CD4-positive, alpha-beta T cell (primary cell): ENCODE results near the gene CRYL1. TPM values are rescaled to one million over a fixed set of nuclear protein-coding genes. Genes with fewer than 3 reads are reported as not detected.

Experiments used
- ATAC-seq: fragments of 200-7000 bp; cut with Tn5 transposase; one replicate; pipeline ENCODE4 v1.10.0; 2022; ENCODE audit warnings: mild to moderate bottlenecking; ENCODE audit not compliant: poor library complexity
- CTCF ChIA-PET: fragments of 350-600 bp; sonication (Branson Sonifier 250); formaldehyde crosslinking; loops from one replicate; lab custom pipeline; 2021; ENCODE audit warnings: antibody characterized with exemption, inconsistent platforms; lab: Charles Lee
- POLR2A ChIA-PET: fragments of 350-600 bp; sonication (Branson Sonifier 250); formaldehyde crosslinking; loops from one replicate; lab custom pipeline; 2021; ENCODE audit warnings: antibody characterized with exemption, inconsistent platforms; lab: Charles Lee
- DNase-seq, 14 experiments: peaks; one replicate each; pipeline ENCODE4 v3.0.0-alpha.2; 2013 to 2020; ENCODE audit warnings: mixed read lengths in 2 of 14
- H3K27ac ChIP-seq, 2 donors: one replicate each; pipeline versions ENCODE4 v1.5.1 to v1.7.0; 2013; ENCODE audit warnings: low read length in 2 of 2, low read depth in 1 of 2, mild to moderate bottlenecking in 1 of 2
- H3K27me3 ChIP-seq, 2 experiments: 1 replicate in 1 of 2; 2 replicates in 1 of 2; pipeline versions ENCODE4 v1.6.1 to v1.7.0; 2013; ENCODE audit warnings: low read length in 2 of 2, control low read depth in 1 of 2, mild to moderate bottlenecking in 1 of 2, moderate library complexity in 1 of 2; ENCODE audit not compliant: insufficient read depth in 2 of 2, control insufficient read depth in 1 of 2
- H3K36me3 ChIP-seq: one replicate; pipeline ENCODE4 v1.6.1; 2013; ENCODE audit warnings: low read length, control low read depth; ENCODE audit not compliant: insufficient read depth
- H3K4me1 ChIP-seq: one replicate; pipeline ENCODE4 v1.6.1; 2013; ENCODE audit warnings: low read length, control low read depth; ENCODE audit not compliant: insufficient read depth
- H3K4me3 ChIP-seq: one replicate; pipeline ENCODE4 v1.5.1; 2013; ENCODE audit warnings: mild to moderate bottlenecking, low read length, moderate library complexity
- H3K9me3 ChIP-seq, 2 experiments: 1 replicate in 1 of 2; 2 replicates in 1 of 2; pipeline versions ENCODE4 v1.6.1 to v1.7.0; 2013; ENCODE audit warnings: low read length in 2 of 2, mild to moderate bottlenecking in 2 of 2, control low read depth in 1 of 2, moderate library complexity in 1 of 2; ENCODE audit not compliant: control insufficient read depth in 1 of 2, insufficient read depth in 1 of 2
- H3K27ac Mint-ChIP-seq: one replicate; pipeline ENCODE4 v1.8.0; 2020; ENCODE audit warnings: mixed read lengths
- H3K27me3 Mint-ChIP-seq: one replicate; pipeline ENCODE4 v1.8.0; 2021; ENCODE audit warnings: mixed read lengths
- H3K36me3 Mint-ChIP-seq: one replicate; pipeline ENCODE4 v1.8.0; 2021; ENCODE audit warnings: low read depth, mixed read lengths
- H3K4me1 Mint-ChIP-seq: one replicate; pipeline ENCODE4 v1.8.0; 2021; ENCODE audit warnings: low read depth, mixed read lengths
- H3K4me3 Mint-ChIP-seq: one replicate; pipeline ENCODE4 v1.8.0; 2020; ENCODE audit warnings: mild to moderate bottlenecking, mixed read lengths
- H3K9me3 Mint-ChIP-seq: one replicate; pipeline ENCODE4 v1.8.0; 2020; ENCODE audit warnings: mixed read lengths
- intact Hi-C, 2 experiments: fragments of 100-400 bp; cut with DNase I in 1 of 2; cut with micrococcal nuclease in 1 of 2; formaldehyde crosslinking; loops; one replicate each; pipeline versions ENCODE4 v1.15.1 to v1.9.0; 2023 to 2025; cut with DNase I, micrococcal nuclease
- total RNA-seq, 174 experiments: library from RNA in 2 of 174; stranded (reverse) in 2 of 174; gene quantifications; one replicate each; pipeline ENCODE4 v1.2.3 and lab custom pipeline; 2021 to 2026
- TF ChIP-seq, protein P1 (sequence below): fragments of 200-600 bp; IDR thresholded peaks from one replicate; pipeline ENCODE4 v1.8.0; 2022; ENCODE audit warnings: antibody characterized with exemption, mild to moderate bottlenecking

CRYL1 gene
- total RNA-seq, 2 experiments from 2014 or later, result 7.9 to 8.0 TPM

DNA sequence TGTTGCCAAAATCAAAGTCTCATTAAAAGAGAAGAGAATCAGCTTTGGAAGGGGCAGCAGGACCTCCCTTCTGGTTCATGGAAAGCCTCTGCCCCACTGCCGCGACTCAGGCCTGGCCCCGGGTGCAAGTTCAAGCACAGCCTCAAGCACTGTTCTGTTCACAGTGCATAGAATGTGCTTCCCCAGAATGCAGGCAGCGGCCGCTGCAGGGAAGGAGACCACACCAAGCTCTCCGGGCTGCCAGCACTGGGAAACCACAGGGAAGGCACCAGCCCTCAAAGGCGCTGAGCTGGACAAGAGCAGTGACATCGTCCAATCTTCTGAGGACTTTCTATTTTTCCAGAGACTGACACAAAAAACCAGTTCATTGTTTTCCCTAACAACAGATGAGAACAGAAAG lies 55.5 kb downstream of the CRYL1 start:
- intact Hi-C loops, result loop anchor here in 1 of 2 experiments (5.0 kb wide), 1 partner anchor 508 kb away; no protein-coding TSS in a partner anchor

DNA sequence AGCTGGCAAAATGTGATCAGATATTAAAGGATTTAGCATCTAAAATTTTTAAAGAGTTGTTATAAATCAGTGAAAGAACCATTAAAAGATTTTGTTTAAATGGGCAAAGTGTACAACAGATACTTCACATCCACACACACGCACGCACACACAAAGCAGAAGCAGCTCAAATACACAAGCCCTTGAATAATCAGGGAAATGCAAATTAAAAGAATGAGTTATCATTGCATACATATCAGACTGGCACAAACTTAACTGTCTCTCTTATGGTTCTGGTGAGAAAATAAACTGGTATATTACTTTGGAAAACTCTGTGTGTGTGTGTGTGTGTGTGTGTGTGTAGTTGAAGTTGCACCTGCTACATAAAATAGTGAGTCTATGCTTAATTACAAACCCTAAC lies 59.3 kb downstream of the CRYL1 start:
- Histone ChIP-seq H3K9me3 (no peaks in the 10 kb centered on the region), H3K27ac (no peak overlapping the region), H3K27me3 (no peaks in the 10 kb centered on the region), H3K36me3 (no peaks in the 10 kb centered on the region), H3K4me1 (peaks cover 3% of the 10 kb centered on the region), H3K4me3 (no peak overlapping the region)
- ATAC-seq (no peak), DNase-seq (no peak)
- intact Hi-C loops, result no loop called here
- Mint-ChIP-seq H3K27ac (no peak overlapping the region), H3K27me3 (no peaks in the 10 kb centered on the region), H3K9me3 (no peaks in the 10 kb centered on the region), H3K36me3 (no peaks in the 10 kb centered on the region), H3K4me1 (peaks cover 7% of the 10 kb centered on the region), H3K4me3 (no peak overlapping the region)
- TF ChIP-seq, protein P1, sequence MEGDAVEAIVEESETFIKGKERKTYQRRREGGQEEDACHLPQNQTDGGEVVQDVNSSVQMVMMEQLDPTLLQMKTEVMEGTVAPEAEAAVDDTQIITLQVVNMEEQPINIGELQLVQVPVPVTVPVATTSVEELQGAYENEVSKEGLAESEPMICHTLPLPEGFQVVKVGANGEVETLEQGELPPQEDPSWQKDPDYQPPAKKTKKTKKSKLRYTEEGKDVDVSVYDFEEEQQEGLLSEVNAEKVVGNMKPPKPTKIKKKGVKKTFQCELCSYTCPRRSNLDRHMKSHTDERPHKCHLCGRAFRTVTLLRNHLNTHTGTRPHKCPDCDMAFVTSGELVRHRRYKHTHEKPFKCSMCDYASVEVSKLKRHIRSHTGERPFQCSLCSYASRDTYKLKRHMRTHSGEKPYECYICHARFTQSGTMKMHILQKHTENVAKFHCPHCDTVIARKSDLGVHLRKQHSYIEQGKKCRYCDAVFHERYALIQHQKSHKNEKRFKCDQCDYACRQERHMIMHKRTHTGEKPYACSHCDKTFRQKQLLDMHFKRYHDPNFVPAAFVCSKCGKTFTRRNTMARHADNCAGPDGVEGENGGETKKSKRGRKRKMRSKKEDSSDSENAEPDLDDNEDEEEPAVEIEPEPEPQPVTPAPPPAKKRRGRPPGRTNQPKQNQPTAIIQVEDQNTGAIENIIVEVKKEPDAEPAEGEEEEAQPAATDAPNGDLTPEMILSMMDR, result no peak
- POLR2A ChIA-PET, result no interaction called here
- CTCF ChIA-PET, result no interaction called here

More for the DNA sequence above, 55.5 kb downstream of the CRYL1 start:
- Mint-ChIP-seq H3K9me3 (no peaks in the 10 kb centered on the region), H3K4me3 (no peak overlapping the region), H3K4me1 (peaks cover 30% of the 10 kb centered on the region), H3K36me3 (no peaks in the 10 kb centered on the region), H3K27me3 (no peaks in the 10 kb centered on the region), H3K27ac (no peak overlapping the region)
- Histone ChIP-seq H3K27me3 (no peaks in the 10 kb centered on the region), H3K4me3 (no peak overlapping the region), H3K4me1 (peaks cover 7% of the 10 kb centered on the region), H3K9me3 (no peaks in the 10 kb centered on the region), H3K27ac (no peak overlapping the region), H3K36me3 (no peaks in the 10 kb centered on the region)
- ChIA-PET POLR2A (no interaction called here), CTCF (no interaction called here)
- ATAC-seq (no peak), DNase-seq (no peak)
- TF ChIP-seq, protein P1, result no peak

DNA sequence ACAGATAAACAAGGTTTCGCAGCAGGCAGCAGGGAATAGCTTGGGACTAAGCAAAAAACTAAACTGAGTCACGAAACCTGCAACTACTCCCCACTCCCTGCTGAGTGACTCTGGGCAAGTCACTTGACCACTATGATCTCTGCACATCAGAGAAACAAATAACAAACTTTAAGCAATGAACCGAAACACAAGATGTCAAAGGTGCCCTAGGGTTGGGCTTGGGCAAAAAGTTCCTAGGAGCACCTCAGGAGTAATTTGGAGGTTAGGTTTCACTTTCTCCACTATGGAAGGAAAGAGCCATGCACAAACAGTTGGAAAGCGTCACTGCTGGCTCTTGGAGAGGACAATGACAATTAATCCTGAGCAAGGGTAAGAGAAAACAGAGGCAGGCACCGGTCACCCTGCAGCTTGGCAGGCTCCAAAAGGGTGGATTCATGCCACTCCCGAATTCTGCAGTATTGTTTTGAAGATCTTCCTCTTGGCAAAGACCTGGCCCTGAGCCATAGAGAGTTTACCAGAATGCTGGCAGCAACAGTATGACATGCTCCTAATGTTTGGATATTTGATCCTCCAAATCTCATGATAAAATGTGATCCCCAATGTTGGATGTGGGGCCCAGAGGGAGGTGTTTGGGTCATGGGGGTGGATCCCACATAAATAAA lies 60.3 kb downstream of the CRYL1 start:
- no peaks in the 10 kb centered on the region for H3K27me3 ChIP-seq
- H3K4me3 Mint-ChIP-seq, result no peak overlapping the region
- intact Hi-C loops, result no loop called here
- peaks cover 10% of the 10 kb centered on the region for H3K4me1 Mint-ChIP-seq
- POLR2A ChIA-PET, result no interaction called here
- no peak overlapping the region for H3K27ac ChIP-seq
- H3K36me3 Mint-ChIP-seq, result no peaks in the 10 kb centered on the region
- TF ChIP-seq, protein P1, result no peak
- peaks cover 0 to 5% of the 10 kb centered on the region in 2 experiments for H3K9me3 ChIP-seq
- H3K4me3 ChIP-seq, result no peak overlapping the region
- no peak for ATAC-seq
- no peaks in the 10 kb centered on the region for H3K36me3 ChIP-seq
- no peaks in the 10 kb centered on the region for H3K27me3 Mint-ChIP-seq
- DNase-seq, result no peak
- peaks cover 4% of the 10 kb centered on the region for H3K4me1 ChIP-seq
- no peaks in the 10 kb centered on the region for H3K9me3 Mint-ChIP-seq
- CTCF ChIA-PET, result no interaction called here
- H3K27ac Mint-ChIP-seq, result no peak overlapping the region
